Activated CD4-positive, alpha-beta T cell treated with anti-CD3 and anti-CD28 coated beads, Interleukin-2, amount 10 ng/mL, durations not matched to agents 24 days and 14 days (primary cell): ENCODE data around the gene ERAS. TPM values are rescaled to one million over a fixed set of nuclear protein-coding genes. Genes with fewer than 3 reads are reported as not detected.
A peak's percentile ranks its signal among the peaks of the same experiment; 100 is the strongest.
"Not testable (repeated sequence)": the region's sequence is repeated elsewhere in the genome, so short reads cannot be mapped to it uniquely, and the experiment has no call there.

ENCODE experiments used
- DNase-seq: peaks from one replicate; pipeline ENCODE4 v3.0.0; 2022
- H3K27ac Mint-ChIP-seq: one replicate; pipeline ENCODE4 v1.8.0; 2022; ENCODE audit warnings: mild to moderate bottlenecking, mixed read lengths
- H3K27me3 Mint-ChIP-seq: one replicate; pipeline ENCODE4 v1.8.0; 2022; ENCODE audit warnings: mixed read lengths
- H3K36me3 Mint-ChIP-seq: one replicate; pipeline ENCODE4 v1.8.0; 2022; ENCODE audit warnings: low read depth, mild to moderate bottlenecking, mixed read lengths
- H3K4me1 Mint-ChIP-seq: one replicate; pipeline ENCODE4 v1.8.0; 2021; ENCODE audit warnings: mixed read lengths
- H3K4me3 Mint-ChIP-seq: one replicate; pipeline ENCODE4 v1.8.0; 2022; ENCODE audit warnings: mild to moderate bottlenecking, moderate library complexity, mixed read lengths
- H3K9me3 Mint-ChIP-seq: one replicate; pipeline ENCODE4 v1.8.0; 2021; ENCODE audit warnings: mixed read lengths
- intact Hi-C: fragments of 100-400 bp; cut with micrococcal nuclease; formaldehyde crosslinking; loops from one replicate; pipeline ENCODE4 v1.15.1; 2023
- total RNA-seq: library from RNA; stranded (reverse); gene quantifications from 2 replicates; pipeline ENCODE4 v1.2.3, GENCODE V29; 2022

ERAS gene
- total RNA-seq, 1 donor from 2014 or later, result not detected

DNA sequence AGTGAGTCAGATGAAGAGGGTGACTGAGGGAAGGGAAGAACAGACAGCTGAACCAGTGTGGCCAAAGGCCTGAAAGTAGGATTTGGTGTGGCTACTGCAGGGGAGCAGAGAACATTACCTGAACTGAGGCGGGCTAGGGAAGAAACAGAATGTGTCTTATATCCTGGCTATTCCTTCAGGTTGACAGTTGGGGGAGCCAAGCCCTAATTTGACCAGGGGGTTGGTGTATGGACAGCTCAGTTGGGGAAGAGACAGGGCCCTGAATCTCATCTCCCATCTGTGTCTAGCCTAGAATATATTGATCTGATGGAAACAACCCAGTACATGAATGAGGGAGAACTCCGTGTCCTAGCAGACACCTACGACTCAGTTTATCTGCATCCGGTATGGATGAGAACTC, 20.2 kb upstream of the ERAS start:
- no peak for DNase-seq
- Mint-ChIP-seq H3K4me3 (no peak overlapping the region), H3K4me1 (peaks cover 14% of the 10 kb centered on the region), H3K9me3 (no peaks in the 10 kb centered on the region), H3K36me3 (peaks cover 18% of the 10 kb centered on the region), H3K27me3 (no peaks in the 10 kb centered on the region), H3K27ac (peak overlapping the region; percentile 59)
- intact Hi-C loops, result loop anchor here (10.0 kb wide), 1 partner anchor 359 kb away; the partner anchor contains the start of gene MAGIX

DNA sequence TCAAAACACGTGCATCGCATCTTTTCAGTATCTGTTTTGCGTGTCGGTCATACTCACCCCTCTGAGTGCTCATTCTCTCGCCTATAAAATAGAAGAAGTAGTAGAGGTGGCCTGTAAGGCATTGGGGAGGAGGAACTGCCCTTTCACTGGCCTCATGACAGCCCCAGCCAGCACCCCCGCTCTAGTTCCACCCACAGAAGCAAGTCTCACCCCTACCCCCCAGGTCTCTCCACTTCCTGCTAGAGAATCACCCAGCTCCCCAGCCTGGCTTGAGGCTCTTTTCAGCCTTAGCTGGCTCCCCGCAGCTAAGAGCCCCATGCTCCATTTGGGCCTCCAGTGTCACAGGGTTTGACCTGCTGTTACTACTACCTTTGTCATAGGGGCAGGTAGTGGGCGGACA, 12.7 kb upstream of the ERAS start:
- peaks cover 16% of the 10 kb centered on the region for H3K36me3 Mint-ChIP-seq
- no peaks in the 10 kb centered on the region for H3K9me3 Mint-ChIP-seq
- no peak for DNase-seq
- no peak overlapping the region for H3K4me3 Mint-ChIP-seq
- intact Hi-C loops, result no loop called here
- H3K27me3 Mint-ChIP-seq, result no peaks in the 10 kb centered on the region
- H3K27ac Mint-ChIP-seq, result no peak overlapping the region
- H3K4me1 Mint-ChIP-seq, result no peaks in the 10 kb centered on the region

DNA sequence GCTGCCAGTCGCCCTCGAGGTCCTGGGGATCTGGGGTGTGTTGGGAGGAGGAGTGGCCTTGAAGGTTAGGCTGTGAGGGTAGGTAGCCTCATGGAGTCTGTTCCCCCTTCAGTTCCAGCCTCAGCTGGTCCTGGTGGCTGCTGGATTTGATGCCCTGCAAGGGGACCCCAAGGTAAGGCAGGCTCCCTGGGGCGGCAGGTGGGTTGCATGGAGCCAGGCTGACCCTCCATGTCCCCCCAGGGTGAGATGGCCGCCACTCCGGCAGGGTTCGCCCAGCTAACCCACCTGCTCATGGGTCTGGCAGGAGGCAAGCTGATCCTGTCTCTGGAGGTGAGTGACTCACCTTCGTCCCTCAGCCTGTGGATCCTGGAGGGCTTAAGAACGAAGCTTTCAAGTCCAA, 11.6 kb upstream of the ERAS start:
- Mint-ChIP-seq H3K4me1 (no peaks in the 10 kb centered on the region), H3K27ac (no peak overlapping the region), H3K27me3 (no peaks in the 10 kb centered on the region), H3K4me3 (no peak overlapping the region), H3K36me3 (peaks cover 16% of the 10 kb centered on the region), H3K9me3 (no peaks in the 10 kb centered on the region)
- no peak for DNase-seq
- intact Hi-C loops, result no loop called here

DNA sequence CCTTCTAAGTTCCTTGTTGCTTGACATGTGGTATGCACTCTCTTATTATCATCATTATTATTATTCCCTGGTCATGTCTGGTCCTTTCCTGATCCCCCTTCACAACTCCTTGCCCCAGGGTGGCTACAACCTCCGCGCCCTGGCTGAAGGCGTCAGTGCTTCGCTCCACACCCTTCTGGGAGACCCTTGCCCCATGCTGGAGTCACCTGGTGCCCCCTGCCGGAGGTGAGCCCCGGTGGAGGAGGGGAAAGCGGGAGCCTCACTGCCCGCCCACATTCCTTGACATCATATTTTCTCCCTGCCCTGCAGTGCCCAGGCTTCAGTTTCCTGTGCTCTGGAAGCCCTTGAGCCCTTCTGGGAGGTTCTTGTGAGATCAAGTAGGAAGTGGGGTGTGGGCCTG, 11.0 kb upstream of the ERAS start:
- Mint-ChIP-seq H3K9me3 (no peaks in the 10 kb centered on the region), H3K27me3 (no peaks in the 10 kb centered on the region), H3K4me3 (no peak overlapping the region), H3K4me1 (no peaks in the 10 kb centered on the region), H3K27ac (no peak overlapping the region), H3K36me3 (peaks cover 16% of the 10 kb centered on the region)
- intact Hi-C loops, result no loop called here
- no peak for DNase-seq

DNA sequence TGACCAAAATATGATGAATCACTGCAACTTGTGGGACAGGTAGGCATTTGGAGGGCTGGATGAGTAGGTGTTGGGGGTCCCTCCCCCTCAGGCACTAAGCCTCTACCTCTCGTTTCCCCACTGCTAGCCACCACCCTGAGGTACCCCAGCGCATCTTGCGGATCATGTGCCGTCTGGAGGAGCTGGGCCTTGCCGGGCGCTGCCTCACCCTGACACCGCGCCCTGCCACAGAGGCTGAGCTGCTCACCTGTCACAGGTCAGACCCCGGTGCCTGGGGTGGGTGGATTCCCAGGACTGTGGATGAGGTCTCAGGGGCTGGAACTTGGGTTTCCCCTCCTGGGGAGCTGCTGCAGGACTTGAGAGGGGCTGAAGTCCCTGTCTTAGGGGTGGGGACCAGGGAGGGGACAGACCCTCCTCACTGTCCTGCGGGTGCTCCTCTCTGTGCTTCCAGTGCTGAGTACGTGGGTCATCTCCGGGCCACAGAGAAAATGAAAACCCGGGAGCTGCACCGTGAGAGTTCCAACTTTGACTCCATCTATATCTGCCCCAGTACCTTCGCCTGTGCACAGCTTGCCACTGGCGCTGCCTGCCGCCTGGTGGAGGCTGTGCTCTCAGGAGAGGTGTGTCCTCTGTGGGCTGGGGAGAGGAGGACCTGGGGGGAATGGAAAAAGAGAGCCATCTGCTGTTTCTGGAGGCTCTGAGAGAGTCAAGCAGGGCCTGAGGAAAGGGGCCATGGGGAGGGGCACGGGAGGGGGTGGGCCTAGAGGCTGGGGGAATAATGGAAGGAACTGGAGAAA, 10.1 kb upstream of the ERAS start:
- Mint-ChIP-seq H3K4me1 (no peaks in the 10 kb centered on the region), H3K4me3 (no peak overlapping the region), H3K9me3 (no peaks in the 10 kb centered on the region), H3K27ac (no peak overlapping the region), H3K36me3 (peaks cover 14% of the 10 kb centered on the region), H3K27me3 (no peaks in the 10 kb centered on the region)
- intact Hi-C loops, result no loop called here
- no peak for DNase-seq

- no peak overlapping the region for H3K27ac Mint-ChIP-seq
- DNase-seq, result no peak
Observed at GRCh38 chrX:48818098-48818497, 8.2 kb upstream of the ERAS start.

DNA sequence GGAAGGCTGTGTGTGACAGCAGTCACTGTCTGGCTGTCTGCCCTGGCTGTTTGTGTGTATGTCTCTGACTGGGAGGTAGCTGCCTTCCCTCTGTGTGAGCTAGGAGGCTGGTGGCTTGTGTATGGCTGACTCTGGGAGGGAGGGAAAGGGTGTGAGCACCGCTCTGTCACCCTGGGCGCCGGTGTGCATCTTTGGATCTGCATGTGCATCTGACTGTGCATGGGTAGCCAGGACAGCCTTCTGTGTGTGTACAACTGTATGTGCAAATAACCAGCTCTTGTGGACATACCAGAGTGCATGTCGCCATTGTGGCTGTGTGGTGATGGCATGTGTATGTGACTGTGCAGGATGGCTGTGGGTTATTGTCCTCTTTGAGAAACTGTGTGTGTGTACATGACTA, 7.4 kb upstream of the ERAS start:
- no peak for DNase-seq
- H3K4me3 Mint-ChIP-seq, result no peak overlapping the region
- H3K27me3 Mint-ChIP-seq, result no peaks in the 10 kb centered on the region
- H3K9me3 Mint-ChIP-seq, result no peaks in the 10 kb centered on the region
- intact Hi-C loops, result no loop called here
- H3K36me3 Mint-ChIP-seq, result peaks cover 9% of the 10 kb centered on the region
- H3K4me1 Mint-ChIP-seq, result no peaks in the 10 kb centered on the region
- H3K27ac Mint-ChIP-seq, result no peak overlapping the region

More at GRCh38 chrX:48818098-48818497, 8.2 kb upstream of the ERAS start:
- Mint-ChIP-seq H3K4me1 (no peaks in the 10 kb centered on the region), H3K4me3 (no peak overlapping the region), H3K27me3 (no peaks in the 10 kb centered on the region), H3K9me3 (no peaks in the 10 kb centered on the region), H3K36me3 (peaks cover 8% of the 10 kb centered on the region)
- intact Hi-C loops, result no loop called here

GRCh38 chrX:48819394-48819793, 6.9 kb upstream of the ERAS start:
- H3K4me1 Mint-ChIP-seq, DNase-seq, H3K27me3 Mint-ChIP-seq, H3K36me3 Mint-ChIP-seq, H3K4me3 Mint-ChIP-seq, H3K9me3 Mint-ChIP-seq, H3K27ac Mint-ChIP-seq, intact Hi-C loops: not testable (repeated sequence)

GRCh38 chrX:48823053-48823452, 3.3 kb upstream of the ERAS start:
- no peak overlapping the region for H3K27ac Mint-ChIP-seq
- no peak overlapping the region for H3K4me3 Mint-ChIP-seq
- H3K9me3 Mint-ChIP-seq, result no peaks in the 10 kb centered on the region
- intact Hi-C loops, result no loop called here
- peaks cover 6% of the 10 kb centered on the region for H3K27me3 Mint-ChIP-seq
- peaks cover 4% of the 10 kb centered on the region for H3K36me3 Mint-ChIP-seq
- H3K4me1 Mint-ChIP-seq, result no peaks in the 10 kb centered on the region
- DNase-seq, result no peak

GRCh38 chrX:48824066-48824465, 2.2 kb upstream of the ERAS start:
- Mint-ChIP-seq H3K36me3 (peaks cover 4% of the 10 kb centered on the region), H3K9me3 (no peaks in the 10 kb centered on the region), H3K4me3 (no peak overlapping the region), H3K27me3 (peaks cover 14% of the 10 kb centered on the region), H3K4me1 (no peaks in the 10 kb centered on the region), H3K27ac (no peak overlapping the region)
- no peak for DNase-seq
- intact Hi-C loops, result no loop called here

DNA sequence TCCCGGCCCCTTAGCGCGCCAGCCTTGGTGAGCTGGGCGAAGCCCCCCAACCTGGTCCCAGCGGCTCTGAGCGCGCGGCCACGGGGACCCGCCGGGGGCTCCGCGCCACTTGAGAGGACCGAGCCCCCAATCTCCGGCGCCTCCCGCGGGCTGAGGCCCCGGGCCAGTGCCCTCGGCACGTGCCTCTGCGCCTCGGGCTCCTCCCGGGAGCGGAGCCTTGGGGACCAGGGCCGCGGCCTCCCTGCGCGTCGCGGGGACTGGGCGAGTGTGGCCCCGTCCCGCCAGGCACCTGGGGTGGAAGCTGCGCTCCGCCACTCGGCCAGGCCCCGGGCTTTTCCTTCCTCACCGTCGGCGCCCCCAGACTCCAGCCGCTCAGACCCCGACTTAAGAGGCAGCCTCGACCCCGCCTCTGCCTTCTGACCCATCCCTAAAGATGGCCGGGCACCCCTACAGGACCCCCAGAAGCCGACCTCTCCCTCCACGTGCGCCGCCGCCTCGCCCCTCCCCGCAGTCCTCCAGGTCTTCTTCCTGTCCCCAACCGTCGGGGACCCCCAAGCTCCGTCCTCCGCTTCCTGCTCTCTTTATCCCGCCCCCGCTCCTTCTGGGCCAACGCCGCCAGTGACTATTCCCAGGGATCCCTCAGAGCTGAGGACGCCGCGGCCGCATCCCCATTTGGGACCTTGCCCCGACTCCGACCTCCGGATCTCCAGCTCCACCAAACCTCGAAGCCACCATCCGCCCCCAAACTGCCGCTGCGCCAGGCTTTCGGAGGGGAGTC, 752 bp downstream of the ERAS start:
- Mint-ChIP-seq H3K9me3 (no peaks in the 10 kb centered on the region), H3K36me3 (peaks cover 4% of the 10 kb centered on the region), H3K4me1 (no peaks in the 10 kb centered on the region), H3K27ac (peak overlapping the region; percentile 58), H3K27me3 (peaks cover 25% of the 10 kb centered on the region), H3K4me3 (no peak overlapping the region)
- no peak for DNase-seq
- intact Hi-C loops, result no loop called here

GRCh38 chrX:48827654-48827968, 1.3 kb downstream of the ERAS start:
- Mint-ChIP-seq H3K27ac (no peak overlapping the region), H3K4me3 (no peak overlapping the region), H3K36me3 (peaks cover 4% of the 10 kb centered on the region), H3K9me3 (no peaks in the 10 kb centered on the region), H3K27me3 (peaks cover 27% of the 10 kb centered on the region), H3K4me1 (no peaks in the 10 kb centered on the region)
- intact Hi-C loops, result no loop called here
- DNase-seq, result no peak

DNA sequence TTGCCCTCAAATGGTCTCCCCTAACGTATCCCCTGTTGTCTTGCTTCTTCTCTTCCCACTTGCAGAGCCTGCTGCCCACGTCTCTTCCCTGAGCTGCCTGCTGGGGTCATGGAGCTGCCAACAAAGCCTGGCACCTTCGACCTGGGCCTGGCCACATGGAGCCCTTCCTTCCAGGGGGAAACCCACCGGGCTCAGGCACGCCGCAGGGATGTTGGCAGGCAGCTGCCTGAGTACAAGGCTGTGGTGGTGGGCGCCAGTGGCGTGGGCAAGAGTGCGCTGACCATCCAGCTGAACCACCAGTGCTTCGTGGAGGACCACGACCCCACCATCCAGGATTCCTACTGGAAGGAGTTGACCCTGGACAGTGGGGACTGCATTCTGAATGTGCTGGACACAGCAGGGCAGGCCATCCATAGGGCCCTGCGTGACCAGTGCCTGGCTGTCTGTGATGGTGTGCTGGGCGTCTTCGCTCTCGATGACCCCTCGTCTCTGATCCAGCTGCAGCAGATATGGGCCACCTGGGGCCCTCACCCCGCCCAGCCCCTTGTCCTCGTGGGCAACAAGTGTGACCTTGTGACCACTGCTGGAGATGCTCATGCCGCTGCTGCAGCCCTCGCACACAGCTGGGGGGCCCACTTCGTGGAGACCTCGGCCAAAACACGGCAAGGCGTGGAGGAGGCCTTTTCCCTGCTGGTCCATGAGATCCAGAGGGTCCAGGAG, 2.9 kb downstream of the ERAS start:
- Mint-ChIP-seq H3K36me3 (peaks cover 2% of the 10 kb centered on the region), H3K27ac (no peak overlapping the region), H3K4me1 (peaks cover 3% of the 10 kb centered on the region), H3K4me3 (no peak overlapping the region), H3K9me3 (no peaks in the 10 kb centered on the region), H3K27me3 (peaks cover 43% of the 10 kb centered on the region)
- intact Hi-C loops, result no loop called here
- DNase-seq, result no peak
